Neural cell (in vitro differentiated cells): ENCODE data around the gene PROX1.

Experiments used
- CTCF ChIP-seq: fragments of 450-650 bp; IDR thresholded peaks from 2 replicates; pipeline ENCODE4 v1.5.1; 2014; ENCODE audit warnings: antibody characterized with exemption, mild to moderate bottlenecking, moderate library complexity; ENCODE audit not compliant: poor library complexity, severe bottlenecking
- EP300 ChIP-seq: fragments of 450-650 bp; conservative IDR thresholded peaks from 2 replicates; pipeline ENCODE4 v1.6.1; 2014; ENCODE audit warnings: antibody characterized with exemption, mild to moderate bottlenecking, moderate library complexity; ENCODE audit not compliant: poor library complexity, severe bottlenecking
- MXI1 ChIP-seq: fragments of 450-650 bp; conservative IDR thresholded peaks from 2 replicates; pipeline ENCODE4 v1.6.1; 2014; ENCODE audit warnings: antibody characterized with exemption, mild to moderate bottlenecking; ENCODE audit not compliant: poor library complexity, severe bottlenecking
- POLR2AphosphoS5 ChIP-seq: IDR thresholded peaks from 2 replicates; pipeline ENCODE4 v1.6.1; 2012
- RAD21 ChIP-seq: fragments of 450-650 bp; conservative IDR thresholded peaks from 2 replicates; pipeline ENCODE4 v1.6.1; 2014; ENCODE audit warnings: antibody characterized with exemption, mild to moderate bottlenecking, moderate library complexity
- REST ChIP-seq: IDR thresholded peaks from 2 replicates; pipeline ENCODE4 v1.6.1; 2012; ENCODE audit warnings: borderline replicate concordance

GRCh38 chr1:213985209-213986019, 2.4 kb upstream of the PROX1 start:
- no peak for TF ChIP-seq REST
- no peak for TF ChIP-seq POLR2AphosphoS5
- TF ChIP-seq CTCF: no peak
- no peak for TF ChIP-seq MXI1
- no peak for TF ChIP-seq EP300
- TF ChIP-seq RAD21: no peak
